GM19238 (cell line): ENCODE measurements around the gene ENPP5.

Experiments
- DNase-seq: peaks from one replicate; pipeline ENCODE4 v3.0.0; 2011; ENCODE audit warnings: low spot score; ENCODE audit not compliant: insufficient read length

The ENPP5 gene

GRCh38 chr6:46113370-46113769, 57.4 kb downstream of the ENPP5 start:
- DNase-seq = no peak
